ENCODE results near the gene ACTC1.

ACTC1 gene

DNA sequence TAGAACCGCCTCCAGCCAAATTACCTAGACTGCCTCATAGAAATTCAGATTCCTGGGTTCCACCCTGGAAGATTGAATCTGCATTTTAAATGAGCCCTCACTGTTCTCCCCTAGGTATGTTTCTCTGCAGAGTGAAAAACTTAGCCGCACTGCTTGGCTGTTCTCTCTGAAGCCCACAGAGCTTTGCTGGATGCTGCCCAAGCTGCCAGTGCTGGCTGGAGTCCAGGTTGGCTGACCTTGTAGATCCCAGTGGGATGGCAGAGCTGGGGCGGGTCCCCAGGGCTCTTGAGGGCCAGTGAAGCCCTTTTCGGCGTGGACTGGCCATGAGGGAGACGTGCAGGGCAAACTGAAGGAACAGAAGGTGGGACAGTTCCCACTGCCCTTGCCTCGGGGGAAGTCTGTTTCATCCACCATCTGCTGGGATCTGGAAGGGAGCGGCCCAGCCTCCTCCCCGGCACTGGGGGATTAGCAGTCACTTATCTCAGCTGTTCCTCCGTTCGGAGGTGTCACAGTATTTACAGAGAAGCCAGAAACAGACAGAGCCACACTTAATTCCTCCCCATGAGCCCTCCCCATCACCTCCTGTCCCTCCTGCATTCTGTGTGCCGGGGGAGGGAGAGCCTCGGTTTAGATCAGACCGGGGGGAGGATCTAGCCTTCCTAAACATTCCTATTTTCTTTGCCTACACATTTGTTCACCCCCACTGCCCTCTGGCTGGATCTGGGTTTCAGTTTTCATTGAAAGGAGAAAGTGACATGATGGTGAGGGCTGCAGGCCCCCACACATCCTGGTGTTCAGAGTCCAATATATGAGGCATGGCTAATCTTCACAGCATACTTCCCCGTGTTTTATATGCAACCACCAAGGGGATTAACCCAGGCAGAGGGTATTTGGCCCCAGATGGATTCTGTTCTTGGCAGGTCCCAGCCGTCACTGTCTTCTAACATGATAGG lies 4.1 kb upstream of the ACTC1 start:
- DNase-seq: no peak

DNA sequence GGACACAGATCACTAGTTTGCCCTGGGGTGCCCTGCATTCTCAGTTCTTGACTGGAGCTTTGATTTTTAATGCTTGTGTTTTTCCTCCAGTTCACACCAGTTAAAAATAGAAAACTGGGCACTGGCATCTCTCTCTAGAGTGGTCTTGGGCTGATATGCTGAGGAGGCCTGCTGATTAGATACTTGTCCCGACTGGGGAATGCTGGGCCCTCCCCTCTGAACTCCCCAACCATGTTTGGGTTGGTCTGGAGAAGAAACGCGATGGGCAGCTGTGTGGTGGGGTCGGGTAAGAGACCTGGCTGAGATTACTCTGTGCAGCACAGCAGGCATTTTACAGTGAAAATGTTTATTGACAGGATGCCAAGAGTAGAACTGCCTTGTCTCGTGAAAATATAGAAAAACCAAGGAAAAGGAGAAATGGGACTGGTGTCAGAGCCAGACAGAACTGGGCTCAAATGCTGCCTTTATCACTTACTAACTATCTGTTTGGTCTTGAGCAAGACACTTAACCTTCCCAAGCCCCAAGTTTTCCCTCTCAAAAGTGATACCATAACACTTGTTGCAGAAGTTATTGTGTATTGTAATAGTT lies 1.6 kb upstream of the ACTC1 start:
- DNase-seq: no peak

DNA sequence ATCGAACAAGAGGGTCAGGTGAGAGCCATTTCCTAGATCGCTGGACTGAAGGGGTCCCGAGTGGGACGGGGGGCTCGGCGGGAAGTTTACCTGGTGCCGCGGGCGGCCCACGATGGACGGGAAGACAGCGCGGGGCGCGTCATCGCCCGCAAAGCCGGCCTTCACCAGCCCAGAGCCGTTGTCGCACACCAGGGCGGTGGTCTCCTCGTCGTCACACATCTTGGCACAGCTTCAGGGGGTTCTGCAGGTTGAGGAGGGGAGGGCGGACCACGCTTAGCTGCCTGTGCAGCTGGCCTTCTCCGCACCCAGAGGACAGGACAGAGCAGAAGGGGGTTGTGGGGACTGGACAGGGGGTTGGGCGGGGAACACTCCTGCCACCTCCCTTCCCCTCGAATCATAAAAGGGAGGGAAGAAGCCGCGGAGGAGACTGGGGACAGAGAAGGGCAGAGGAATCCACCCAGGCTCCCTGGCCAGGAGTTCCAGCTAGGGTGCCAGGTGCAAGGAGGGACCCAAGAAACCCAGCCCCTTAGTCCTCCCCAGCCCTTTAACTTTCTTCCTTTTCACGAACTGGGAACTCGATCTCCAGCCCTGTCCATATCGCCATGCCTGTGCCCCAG lies 651 bp downstream of the ACTC1 start:
- DNase-seq: no peak

GRCh38 chr15:34793901-34794300 lies 1.4 kb downstream of the ACTC1 start:
- DNase-seq: no peak

GRCh38 chr15:34793071-34793470 lies 2.3 kb downstream of the ACTC1 start:
- no peak for DNase-seq

DNA sequence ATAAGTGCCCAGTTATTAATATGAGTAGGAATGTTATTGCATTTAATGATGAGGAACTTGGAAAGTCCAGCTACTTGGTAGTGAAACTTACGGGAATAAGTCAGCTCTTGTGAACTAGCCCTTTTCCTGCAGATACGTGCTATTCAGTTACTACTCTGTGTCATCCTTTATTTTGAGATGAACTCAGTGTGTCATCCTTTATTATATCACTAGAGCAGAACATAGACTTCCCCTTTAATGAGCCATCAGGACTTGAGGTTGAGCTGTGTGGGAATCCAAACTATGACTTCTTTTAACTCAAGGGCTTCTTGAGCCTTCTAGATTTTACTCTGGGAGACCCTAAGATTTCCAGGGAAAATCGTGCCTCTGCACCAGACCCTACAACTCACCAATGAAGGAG lies 3.6 kb downstream of the ACTC1 start:
- DNase-seq: no peak

- DNase-seq: no peak
Observed at GRCh38 chr15:34790121-34790520, 5.2 kb downstream of the ACTC1 start.

DNA sequence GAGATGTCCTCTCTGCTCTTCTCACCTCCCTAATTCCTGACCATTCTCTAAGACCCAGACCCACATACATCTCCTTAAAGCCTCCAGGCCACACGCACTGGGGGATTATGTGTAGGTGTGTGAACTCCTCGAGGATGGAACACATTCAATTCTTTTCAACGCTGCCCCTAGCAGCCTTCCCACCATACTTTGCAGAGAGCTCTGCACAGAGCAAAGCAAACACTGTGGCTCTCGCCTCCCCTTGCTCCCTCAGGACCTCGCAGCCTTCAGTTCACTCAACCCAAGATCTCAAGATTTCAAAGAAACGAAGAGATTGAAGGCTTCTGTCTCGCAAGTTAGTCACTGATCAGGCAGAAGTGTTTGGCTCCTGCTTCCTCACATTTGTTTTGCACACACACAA lies 6.0 kb downstream of the ACTC1 start:
- no peak for DNase-seq

- no peak for DNase-seq
Observed at GRCh38 chr15:34786206-34786605, 9.1 kb downstream of the ACTC1 start.

DNA sequence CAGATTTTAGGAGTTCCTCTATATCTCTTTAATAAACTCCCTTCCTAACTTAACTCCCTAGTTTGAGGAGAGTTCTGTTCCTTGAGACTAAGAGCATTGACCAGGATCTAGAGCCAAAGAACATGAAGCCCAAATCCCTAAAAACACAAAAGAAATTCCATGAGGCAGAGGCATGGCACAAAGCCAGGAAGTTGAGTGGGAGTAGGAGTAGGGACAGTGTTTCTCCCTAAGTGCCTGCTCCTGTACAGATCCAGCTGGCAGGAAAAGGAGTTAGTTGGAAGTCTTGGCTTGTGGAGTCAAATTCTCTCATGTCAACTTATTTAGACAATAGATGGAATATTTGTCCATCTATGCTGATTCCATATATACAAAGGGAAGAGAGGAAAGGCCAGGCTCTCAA lies 11.4 kb downstream of the ACTC1 start:
- DNase-seq: no peak

- no peak for DNase-seq
Observed at GRCh38 chr15:34783431-34783830, 11.9 kb downstream of the ACTC1 start.

GRCh38 chr15:34782901-34783300 lies 12.4 kb downstream of the ACTC1 start:
- no peak for DNase-seq

GRCh38 chr15:34780725-34781124 lies 14.6 kb downstream of the ACTC1 start:
- DNase-seq: no peak

- DNase-seq: no peak
Observed at GRCh38 chr15:34776606-34777105, 18.7 kb downstream of the ACTC1 start.

DNA sequence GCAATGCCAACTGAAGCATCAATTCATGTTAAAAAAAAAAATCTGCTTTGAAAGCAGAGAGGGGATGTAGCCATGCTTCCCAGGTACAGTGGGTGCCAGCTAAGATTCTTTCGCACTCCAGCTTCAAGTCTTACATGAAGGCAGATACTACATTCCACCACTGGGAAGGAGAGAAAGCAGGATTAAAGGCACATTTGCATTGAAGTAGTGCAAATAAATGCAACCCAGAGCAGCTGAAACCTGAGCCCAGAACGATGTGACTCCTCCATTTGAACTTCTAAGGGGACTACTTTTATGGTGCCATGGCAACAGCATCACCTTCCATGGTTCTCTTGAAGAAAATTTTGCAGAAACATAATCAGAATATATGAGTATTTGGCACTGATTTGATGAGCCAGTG lies 21.4 kb downstream of the ACTC1 start:
- DNase-seq: no peak

- DNase-seq: no peak
Observed at GRCh38 chr15:34773013-34773412, 22.3 kb downstream of the ACTC1 start.

- no peak for DNase-seq
Observed at GRCh38 chr15:34772312-34772711, 23.0 kb downstream of the ACTC1 start.

DNA sequence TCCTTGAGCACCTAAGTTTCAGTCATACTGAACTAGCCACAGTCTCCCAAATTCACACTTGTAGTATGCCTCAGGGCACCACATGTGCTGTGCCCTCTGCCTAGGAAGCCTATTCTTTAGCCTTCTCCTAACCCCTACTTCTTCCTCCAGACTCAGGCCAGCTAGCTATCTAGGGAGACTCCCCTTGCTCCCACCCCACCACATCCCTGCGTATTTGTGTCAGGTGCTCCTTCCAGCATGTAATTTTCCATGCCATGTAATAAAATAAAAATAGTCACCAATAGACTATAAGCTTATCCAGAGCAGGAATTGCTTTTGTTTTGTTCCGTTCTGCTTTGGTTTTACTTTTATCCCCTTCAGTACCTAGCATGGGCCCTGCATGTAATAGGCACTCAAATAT lies 25.6 kb downstream of the ACTC1 start:
- no peak for DNase-seq

DNA sequence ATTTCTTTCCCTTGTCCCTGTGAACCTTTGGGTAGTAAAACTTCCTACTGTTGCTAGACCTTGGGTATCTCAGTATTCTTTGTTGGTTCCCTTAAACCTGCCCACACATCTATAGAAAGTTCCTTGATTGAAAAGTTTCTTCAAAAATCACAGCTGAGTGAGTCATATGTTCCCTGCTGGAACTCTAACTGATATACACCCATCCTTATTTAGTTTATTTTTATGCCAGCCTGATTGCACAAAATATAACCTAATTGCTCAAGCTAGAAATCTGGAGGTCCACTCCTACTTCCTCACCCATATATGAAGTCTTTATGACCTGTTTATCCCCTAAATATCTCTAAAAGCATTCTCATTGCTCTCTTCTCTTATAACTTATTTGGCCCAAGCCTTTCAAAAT lies 26.8 kb downstream of the ACTC1 start:
- no peak for DNase-seq

DNA sequence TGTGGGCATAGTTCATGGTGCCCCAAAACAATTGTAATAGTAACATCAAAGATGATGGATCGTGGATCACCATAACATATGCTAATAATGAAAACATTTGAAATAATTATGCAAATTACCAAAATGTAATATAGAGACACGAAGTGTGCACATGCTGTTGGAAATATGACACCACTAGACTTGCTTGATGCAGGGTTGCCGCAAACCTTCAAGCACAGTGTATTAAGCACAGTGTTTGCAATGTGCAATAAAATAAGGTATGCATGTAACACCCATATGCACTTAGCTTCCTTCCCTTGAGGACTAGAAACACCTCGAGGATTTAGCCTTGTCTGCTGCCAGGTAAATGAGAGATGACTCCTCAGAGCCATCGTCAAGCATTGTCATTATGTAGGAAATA lies 29.6 kb downstream of the ACTC1 start:
- DNase-seq: no peak

DNA sequence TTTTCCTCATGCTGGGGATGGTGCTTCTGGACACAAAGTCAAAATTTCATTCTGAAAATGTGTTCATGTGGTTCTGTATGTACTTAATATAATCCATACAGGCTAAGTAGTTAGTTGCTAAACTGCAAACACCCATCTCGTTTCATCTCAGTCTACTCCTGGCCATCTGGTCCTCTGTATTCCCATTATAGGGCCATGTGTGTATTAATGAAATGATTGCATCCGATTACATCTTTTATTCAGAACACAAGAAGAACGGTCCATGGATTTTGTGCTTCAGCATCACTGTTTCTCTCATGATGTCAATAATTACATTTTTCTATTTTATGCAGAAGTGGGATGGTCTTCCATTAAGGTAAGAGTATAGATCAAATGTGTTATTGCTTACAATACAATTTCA lies 34.4 kb downstream of the ACTC1 start:
- no peak for DNase-seq

DNA sequence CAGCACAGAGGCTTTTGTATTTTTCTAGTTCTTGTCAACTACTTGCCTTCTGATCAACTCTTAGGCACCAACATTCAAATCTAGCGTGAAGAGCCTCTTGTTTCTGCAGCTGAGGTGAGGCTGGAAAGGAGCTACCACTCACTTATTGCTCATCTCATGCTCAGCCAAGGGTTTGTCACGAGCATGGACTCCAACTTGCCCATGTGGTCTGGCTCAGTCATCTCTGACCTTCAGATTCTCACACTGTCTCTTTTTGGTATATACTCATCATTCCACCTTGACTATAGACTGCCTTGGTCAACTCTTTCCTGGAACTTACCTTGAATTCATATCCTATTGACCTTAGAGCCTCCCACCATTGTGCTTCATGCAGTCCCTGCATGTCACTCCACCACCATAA lies 35.4 kb downstream of the ACTC1 start:
- DNase-seq: no peak

DNA sequence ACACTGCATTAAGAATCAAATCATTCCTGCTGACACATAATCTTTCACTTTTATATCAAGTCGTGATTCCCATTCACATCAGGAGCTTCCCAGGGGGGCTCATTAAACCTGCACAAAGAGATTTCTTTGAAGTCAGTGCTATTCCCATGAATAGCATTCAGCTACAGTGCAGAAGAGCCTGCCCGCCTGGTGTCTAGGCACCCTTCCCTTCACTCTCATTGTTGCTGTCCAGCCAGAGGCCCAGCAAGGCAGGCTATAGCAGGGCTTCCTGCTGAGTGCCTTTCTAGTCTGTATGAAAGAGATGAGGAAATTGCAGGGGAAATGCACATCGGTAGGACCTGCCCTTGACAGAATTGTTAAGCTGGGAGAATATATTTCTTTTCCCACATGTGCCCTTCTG lies 36.0 kb downstream of the ACTC1 start:
- no peak for DNase-seq

GRCh38 chr15:34757262-34757661 lies 38.1 kb downstream of the ACTC1 start:
- DNase-seq: no peak
